GM19438 (cell line): Measurements from ENCODE around the gene ACTR10.
"Not testable (repeated sequence)": the region's sequence is repeated elsewhere in the genome, so short reads cannot be mapped to it uniquely, and the experiment has no call there.

Experiments used
- ATAC-seq: cut with Tn5 transposase; IDR thresholded peaks from one replicate; pipeline ENCODE4 v1.9.1; 2021; ENCODE audit warnings: low read depth; ENCODE audit not compliant: unreplicated experiment

ACTR10 gene

DNA sequence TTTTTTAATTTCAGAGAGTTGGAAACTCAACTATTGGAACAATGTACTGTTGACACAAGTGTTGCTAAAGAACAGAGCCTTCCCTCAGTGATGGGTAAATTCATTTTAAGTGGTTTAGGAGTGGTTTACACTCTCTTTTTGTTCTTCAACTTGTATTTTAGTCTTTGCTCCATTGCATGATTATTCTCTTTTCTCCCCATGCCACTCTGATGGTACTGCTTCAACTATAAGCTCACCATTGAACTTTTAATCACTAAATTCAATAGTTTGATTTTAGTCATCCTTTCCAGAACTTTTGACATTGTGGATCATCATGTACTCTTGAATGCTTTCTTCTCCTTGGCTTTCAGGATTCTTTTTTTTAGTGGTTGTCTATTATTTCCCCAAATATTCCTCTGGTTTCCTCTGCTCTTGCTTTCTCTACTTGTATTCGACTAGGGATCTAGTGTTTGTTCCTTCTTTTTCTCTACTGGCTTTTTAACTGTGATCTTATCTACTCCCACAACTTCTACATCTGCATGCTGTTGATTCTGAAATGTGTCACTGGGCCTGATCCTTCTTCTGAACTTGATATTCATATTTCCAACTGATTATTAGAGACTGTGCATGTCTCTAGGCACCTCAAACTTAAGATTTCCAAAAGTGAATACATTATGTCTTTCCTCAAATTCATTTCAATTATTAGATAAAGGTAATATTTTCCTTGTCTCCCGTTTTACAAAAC, 15.4 kb downstream of the ACTR10 start:
- ATAC-seq = no peak

DNA sequence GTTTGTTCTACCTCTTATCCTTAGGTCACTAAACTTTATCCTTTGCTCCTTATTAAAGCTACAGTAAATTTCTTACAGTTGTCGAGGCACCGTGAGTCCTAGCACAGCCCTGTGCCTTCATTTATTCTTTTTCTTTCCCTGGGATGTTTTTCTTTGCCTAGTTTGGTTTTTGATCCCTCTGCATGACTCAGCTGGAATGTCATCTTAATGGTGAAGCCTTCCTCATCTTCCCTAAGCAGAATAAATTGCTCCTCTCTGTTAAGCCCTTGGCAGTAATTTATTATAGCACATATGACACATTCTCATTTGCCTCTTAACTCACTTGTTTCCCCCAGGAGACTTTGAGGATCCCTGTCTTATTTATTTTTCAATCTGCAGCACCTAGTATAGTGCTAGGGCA, 16.6 kb downstream of the ACTR10 start:
- no peak for ATAC-seq

DNA sequence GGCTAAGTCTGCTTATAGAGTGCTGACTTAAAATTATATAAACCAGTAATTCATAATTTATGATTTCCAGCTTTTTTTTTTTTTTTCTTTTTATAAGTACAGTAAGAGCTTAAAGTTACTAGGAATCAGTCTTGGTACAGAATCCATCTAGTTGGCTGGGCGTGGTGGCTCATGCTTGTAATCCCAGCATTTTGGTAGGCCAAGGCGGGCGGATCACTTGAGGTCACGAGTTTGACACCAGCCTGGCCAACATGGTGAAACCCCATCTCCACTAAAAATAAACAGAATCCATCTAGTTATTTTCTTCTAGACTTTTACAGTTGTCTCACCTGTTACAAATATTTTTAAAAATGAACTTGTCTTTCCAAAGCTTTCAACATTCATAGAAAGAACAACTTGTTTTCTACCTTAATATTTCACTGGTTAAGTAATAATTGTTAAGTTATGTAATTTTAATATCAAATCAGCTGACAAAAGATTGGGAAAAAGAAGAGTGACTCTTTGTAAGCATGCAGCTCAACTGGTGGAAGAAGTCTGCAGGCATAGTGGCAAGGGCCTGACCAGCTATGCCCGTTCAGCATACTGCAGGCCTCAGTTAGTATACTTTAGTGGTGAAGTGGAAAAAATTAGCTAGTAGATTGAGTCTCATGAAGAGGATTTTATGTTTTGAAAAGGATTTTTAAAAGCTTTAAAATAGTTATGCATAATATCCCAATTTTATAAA, 27.3 kb downstream of the ACTR10 start:
- ATAC-seq = no peak

DNA sequence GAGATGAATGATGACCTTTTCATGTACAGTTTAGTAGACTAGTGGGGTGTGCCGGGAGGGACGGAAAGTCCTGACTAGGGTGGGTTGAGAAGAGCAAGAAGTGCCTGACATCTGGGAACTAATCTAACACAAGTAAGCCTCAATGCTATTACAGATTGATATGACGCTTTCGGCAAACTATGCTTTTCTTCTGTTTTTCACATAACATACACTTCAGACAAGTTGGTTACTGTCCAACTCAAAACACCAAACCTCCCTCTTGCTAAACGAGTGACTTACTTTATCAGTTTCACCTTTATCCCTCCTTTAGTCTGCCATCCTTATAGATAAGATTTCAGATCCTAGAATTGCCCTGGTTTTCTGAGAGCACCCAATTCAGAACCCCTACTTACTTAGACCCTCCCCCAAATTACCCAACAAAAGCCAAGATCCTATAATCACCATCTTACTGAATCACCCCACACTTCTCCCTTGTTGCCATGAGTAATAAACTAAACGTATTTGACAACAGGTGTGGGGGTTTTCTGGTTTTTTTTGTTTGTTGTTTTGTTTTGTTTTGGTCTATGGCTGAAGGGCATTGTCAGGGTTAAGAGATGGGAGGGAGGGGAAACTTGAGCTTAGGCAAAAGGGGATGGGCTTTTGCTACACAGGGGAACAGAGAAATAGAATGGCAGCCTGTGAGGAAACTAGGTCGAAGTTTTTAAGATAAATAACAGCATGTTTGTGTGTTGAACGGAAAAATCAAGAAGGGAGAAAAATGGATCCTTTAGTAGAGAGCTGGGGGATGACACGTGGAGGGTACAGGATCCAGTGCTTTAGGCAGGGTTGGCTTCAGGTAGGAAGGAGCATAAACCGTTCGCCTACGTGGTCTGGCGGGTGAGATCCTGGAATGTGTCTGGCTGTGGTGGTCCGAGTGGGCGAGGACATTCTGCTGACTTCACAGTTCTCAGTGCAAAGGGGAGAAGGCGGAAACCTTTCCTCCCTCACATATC, 38.6 kb downstream of the ACTR10 start:
- ATAC-seq = no peak

DNA sequence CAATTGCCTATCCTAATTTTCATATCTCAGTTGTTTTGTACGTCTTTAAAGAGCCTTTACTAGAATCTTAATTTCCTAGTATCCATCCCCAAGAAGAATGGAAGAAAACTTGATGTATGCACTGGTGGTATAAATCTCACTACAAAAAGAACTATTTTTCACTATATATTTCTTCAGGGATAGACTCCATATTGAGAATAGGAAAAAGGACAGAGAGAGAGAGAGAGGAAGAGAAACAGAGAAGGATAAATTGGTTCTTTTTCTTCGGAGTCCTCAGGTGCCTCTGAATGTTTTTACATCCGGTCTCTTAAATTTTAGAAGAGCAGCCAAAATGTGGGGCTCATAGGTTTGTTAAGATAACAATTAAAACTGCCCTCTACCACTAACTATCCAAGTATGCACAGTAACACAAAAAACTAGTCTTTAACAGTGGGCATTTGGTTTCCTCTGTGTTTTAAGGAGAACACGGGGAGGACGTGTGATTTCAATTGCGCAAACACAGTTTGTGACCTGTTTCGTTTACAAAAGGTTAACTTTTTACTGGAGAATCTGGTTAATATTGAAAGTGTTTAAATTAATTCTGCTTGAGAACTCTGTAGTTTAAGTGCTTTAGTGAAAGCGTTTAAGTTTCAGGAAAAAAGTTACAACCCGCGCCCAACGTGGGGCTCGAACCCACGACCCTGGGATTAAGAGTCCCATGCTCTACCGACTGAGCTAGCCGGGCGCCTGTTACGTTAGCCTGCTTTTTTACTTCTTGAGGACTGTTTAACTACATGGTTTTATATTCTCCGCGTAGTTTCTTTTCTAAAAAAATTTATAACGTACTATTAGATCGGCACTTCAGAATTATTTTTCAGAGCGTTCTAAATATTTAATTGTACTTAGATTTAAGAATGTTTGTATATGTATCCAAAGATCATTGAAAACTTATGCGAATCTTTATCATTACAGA, 39.6 kb downstream of the ACTR10 start:
- ATAC-seq = no peak

DNA sequence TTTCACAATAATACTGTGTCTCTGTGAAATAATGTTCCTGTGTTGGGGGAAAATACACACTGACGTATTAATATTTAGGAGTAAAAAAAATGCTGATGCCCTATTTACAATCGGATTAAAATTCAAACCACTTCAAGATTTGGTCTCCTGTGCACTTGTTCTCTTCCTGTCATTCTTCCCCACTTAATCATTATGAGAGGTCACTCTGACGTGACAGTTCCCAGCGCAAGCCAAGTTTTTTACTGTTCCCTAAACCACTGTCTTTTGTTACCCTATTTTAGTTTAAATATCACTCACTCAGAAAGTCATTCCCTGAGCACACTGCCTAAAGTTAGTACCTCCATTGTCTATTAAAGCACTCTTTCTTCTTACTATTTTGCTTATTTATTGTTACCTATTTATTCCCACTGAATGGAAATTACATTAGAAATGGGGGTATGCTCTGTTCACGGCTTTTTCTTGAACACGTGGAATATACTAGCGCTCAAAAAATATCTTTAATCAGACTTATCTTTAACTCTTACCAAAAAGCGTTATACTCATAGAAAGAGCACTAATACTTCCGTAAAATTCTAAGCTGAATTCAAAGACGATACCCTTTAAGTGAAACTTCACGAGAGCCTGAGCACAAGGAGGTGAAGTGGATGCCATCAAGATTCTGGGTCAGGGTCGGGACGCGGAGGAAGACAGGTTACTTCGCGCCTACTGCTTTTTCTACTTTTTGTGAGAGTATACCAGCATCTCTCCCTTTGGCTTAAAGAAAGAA, 44.0 kb downstream of the ACTR10 start:
- ATAC-seq = peak; percentile 45

DNA sequence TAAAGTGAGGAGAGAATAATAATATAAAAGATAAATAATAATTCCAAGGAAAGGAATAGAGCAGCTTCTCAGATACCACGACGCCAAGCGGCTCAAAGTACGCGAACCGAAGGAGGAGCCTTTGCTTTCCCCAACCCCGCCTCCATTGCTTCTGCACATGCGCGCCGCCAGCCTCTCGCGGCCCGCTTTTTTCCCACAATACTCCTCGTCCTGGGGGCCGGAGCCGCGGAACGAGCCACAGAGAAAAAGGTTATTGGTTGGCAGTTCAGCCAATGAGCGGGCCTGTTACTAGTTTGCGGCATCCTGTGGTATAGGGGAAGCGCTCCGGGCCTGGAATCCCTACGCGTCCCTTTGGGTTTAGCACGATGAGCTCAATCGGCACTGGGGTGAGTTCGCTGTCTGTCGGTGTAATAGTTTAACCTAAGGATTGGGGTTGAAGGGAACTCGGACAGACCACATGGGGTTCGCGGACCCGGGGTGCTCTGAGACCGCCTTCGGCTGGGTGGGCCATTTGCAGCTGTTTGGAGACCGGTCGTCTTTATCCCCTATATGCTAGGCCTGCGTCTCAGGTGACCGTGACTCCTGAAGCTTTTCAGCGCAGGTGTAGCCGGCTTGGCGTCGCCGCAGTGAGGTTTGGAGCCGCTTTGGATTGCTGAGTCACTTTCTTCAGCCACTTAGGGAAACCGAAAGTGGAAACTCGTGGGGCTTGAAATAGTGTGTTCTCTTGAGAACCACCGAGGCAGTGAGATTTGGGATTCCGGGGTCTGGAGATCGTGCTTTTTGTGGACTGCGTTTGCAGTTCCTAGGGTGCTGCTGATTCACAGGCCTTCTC, 44.8 kb downstream of the ACTR10 start, which contains the start of gene PSMA3:
TSS of gene PSMA3 (plus strand) at position 288 of the 832 bp plus-strand sequence. CDS start at position 366, 78 bp downstream.
- ATAC-seq = peak; percentile 84

DNA sequence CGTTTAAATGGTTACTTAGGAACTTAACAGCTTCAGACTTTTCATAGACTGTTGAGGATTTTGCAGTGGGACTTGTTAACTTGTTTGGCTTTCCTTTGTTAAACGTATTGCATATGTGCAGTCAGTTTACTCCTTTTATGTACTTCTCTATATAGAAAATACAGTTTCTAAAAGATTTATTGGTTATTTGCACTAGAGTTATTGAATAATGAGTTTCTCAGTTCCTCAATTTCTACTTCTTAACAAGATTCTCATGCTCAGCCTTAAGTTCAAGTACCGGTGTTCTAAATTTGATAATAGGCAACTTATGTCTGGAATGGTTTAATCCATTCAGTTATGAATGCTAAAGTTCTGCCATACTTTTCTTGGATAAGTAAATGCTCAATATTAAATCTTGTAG, 45.6 kb downstream of the ACTR10 start:
- no peak for ATAC-seq

DNA sequence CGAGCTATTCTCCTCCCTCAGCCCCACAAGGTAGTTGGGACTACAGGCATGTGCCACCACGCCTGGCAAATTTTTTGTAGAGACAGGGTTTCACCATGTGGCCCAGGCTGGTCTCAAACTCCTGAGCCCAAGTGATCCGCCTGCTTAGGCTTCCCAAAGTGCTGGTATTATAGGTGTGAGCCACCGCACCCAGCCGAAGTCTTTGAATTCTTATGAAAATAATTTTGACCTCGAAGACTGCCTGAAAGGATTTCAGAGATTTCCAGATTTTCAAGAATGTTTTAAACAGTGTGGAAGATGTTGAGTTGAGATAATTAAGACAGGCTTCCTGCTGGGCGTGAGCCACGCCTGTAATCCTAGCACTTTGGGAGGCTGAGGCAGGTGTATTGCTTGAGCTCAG, 49.7 kb downstream of the ACTR10 start:
- no peak for ATAC-seq

DNA sequence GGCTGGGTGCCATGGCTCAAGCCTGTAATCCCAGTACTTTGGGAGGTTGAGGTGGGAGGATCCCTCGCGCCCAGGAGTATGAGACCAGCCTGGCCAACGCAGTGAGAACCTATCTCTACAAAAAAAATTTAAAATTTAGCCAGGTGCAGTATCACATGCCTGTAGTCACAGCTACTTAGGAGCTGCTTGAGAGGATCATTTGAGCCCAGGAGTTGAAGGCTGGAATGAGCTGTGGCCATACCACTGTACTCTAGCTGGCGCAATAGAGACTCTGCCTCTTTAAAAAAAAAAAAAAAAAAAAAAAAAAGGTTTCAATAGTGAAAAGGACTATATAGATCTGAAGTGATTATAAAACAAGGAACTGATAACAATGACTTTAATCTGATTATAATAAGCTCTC, 58.2 kb downstream of the ACTR10 start:
- ATAC-seq = no peak

DNA sequence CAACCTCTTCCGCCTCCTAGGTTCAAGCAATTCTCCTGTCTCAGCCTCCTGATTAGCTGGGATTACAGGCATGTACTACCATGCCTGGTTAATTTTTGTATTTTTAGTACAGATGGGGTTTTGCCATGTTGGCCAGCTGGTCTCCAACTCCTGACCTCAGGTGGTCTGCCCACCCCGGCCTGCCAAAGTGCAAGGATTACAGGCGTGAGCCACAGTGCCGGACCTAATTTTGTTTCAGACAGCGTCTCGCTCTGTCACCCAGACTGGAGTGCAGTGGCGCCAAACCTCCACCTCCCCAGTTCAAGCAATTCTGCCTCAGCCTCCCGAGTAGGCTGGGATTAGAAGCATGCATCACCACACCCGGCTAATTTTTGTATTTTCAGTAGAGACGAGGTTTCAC, 62.1 kb downstream of the ACTR10 start:
- not testable (repeated sequence) for ATAC-seq

DNA sequence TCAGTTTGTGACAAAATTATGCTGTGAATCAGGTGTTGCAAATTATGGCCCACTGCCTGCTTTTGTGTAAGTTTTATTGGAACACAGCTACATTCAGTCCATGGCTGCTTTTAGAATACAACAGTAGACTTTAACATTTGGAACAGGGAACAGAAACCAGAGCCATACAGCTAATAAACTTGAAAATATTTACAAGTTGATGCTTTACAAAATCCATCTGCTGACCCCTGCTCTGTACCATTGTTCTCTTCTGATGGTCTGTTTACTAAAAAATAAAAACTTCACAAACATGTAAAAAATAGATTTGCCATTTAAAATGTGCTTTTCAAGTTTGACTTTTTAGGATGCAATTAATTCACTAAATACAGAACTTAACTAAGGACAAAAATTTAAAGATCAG, 65.5 kb downstream of the ACTR10 start:
- ATAC-seq = no peak

DNA sequence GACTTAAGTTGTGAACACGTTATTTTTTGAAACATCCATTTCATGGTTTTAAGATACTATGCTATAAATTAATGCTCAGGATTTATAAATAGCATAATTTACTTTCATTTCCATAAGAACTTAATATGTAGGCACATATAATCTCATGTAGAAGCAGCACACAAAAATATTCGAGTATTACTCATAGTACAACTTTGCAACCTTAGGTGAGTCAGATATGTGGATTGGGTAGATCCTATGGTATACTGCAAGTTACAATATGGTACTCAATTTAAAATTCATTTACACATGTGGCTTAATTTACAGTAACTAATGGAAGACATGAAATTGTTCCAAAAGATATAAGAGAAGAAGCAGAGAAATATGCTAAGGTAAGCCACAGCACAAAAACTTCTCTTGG, 70.7 kb downstream of the ACTR10 start:
- ATAC-seq = no peak

DNA sequence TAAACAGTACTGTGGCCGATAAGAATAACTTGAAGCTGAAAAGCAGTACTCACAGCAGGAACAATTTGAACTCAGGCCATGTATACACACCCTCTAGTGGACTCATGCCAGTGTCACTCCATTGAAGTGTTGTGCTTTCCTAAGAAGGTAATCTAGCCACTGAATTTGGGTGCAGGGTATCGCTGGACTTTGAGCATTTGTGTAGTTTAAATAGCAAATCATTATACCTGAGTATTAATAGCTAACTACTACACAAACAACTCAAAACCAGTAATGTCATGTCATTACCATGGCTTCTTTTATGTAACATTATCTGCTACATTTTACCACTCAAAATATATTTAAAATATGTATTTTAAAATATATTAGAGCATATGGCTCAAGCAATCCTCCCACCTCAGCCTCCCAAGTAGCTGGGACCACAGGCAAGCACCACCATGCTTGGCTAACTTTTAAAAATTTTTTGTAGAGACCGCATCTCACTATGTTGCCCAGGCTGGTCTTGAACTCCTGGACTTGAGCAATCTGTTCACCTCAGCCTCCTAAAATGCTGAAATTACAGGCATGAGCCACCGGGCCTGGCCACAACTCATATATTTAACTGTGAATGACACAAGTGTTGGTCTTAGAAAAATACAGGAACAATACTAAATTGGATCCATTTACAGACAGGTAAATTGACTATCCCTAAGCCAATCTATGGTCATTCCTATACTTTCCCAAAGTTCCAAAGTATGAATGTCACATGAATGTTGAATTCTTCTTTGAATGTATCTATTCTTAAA, 72.8 kb downstream of the ACTR10 start:
- ATAC-seq = no peak

DNA sequence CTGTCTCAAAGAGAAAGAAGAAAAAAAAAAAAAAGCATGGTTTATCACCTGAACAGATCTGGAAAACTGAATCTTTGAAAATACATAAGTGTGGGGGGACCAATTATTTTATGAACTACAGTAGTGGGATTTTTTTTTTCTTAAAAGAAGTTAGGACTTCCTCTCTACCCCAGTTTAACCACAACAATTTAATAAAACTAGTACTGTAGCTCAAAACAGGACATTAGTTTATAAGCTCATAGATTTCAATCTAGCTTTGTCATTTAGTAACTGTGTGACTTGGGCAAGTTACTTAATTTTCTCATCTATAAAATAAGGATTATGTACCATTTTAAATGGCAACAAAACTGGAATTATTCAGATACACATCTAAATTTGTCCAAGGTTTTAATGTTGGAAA, 74.9 kb downstream of the ACTR10 start:
- ATAC-seq = no peak

DNA sequence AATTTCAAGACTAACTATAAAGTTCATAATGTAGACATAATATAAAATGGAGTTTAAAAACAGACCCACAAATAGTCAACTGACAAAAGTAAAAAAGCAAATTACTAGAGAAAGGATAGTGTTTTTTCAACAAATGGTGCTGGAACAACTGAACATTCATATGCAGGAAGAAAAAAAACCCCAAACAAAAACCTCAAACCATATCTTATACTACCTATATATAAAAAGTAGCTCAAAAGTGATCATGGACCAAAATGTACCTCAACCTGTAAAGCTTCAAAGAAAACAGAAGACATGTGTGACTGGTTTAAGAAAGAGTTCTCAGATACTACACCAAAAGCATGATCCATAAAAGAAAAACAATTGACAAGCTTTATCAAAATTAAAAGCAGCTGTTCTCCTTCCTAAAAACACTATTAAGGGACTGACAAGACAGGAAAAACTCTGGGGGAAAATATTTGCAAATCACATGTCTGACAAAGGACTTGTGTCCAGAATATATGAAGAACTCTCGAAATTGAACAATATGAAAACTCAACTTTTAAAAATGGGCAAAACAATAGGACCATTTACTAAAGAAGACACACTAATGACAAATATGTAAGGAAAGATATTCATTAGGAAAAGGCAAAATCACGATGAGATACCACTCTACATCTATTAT, 75.7 kb downstream of the ACTR10 start:
- no peak for ATAC-seq

DNA sequence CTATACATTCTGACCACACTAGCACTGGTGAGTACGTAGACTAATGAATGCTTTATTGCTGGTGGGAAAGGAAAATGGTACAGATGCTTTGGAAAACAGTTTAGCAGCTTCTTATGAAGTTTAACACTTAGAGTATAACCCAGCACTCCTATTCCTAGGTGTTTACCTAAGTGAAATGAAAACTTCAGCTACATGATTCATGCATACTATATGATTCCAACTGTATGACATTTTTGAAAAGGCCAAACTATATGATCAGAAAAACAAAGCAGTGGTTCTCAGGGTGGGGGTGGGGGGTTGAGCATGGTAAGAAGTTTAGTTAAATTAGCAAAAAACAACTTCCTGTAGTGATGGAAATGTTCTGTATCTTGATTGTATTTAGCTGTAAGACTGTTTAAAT, 76.3 kb downstream of the ACTR10 start:
- ATAC-seq = no peak
